Activated CD8-positive, alpha-beta T cell treated with anti-CD3 and anti-CD28 coated beads, Interleukin-2, amount 10 ng/mL, durations not matched to agents 7 days and 5 days (primary cell): Measurements from ENCODE around the gene ANO6. TPM values are rescaled to one million over a fixed set of nuclear protein-coding genes. Genes with fewer than 3 reads are reported as not detected.
"Not testable (repeated sequence)": the region's sequence is repeated elsewhere in the genome, so short reads cannot be mapped to it uniquely, and the experiment has no call there.

Experiments
- ATAC-seq: fragments of 150-1000 bp; cut with Tn5 transposase; one replicate; pipeline ENCODE4 v1.10.0; 2021; ENCODE audit warnings: moderate library complexity
- CTCF ChIA-PET: fragments of 350-600 bp; sonication (Branson Sonifier 250); formaldehyde crosslinking; loops from one replicate; lab custom pipeline; 2021; ENCODE audit warnings: antibody characterized with exemption; lab: Charles Lee
- POLR2A ChIA-PET: fragments of 350-600 bp; sonication (Branson Sonifier 250); formaldehyde crosslinking; loops from one replicate; lab custom pipeline; 2021; ENCODE audit warnings: antibody characterized with exemption; lab: Charles Lee
- DNase-seq: peaks from one replicate; pipeline ENCODE4 v3.0.0-alpha.2; 2020
- H3K27ac Mint-ChIP-seq: one replicate; pipeline ENCODE4 v1.8.0; 2021; ENCODE audit warnings: mild to moderate bottlenecking, mixed read lengths
- H3K27me3 Mint-ChIP-seq: one replicate; pipeline ENCODE4 v1.8.0; 2021; ENCODE audit warnings: low read depth, mixed read lengths
- H3K36me3 Mint-ChIP-seq: one replicate; pipeline ENCODE4 v1.8.0; 2021; ENCODE audit warnings: low read depth, mixed read lengths
- H3K4me1 Mint-ChIP-seq: one replicate; pipeline ENCODE4 v1.8.0; 2021; ENCODE audit warnings: low read depth, mixed read lengths
- H3K4me3 Mint-ChIP-seq: one replicate; pipeline ENCODE4 v1.8.0; 2021; ENCODE audit warnings: mild to moderate bottlenecking, mixed read lengths
- H3K9me3 Mint-ChIP-seq: one replicate; pipeline ENCODE4 v1.8.0; 2022; ENCODE audit warnings: mixed read lengths; ENCODE audit not compliant: insufficient read depth
- total RNA-seq, 2 experiments: library from RNA; stranded (reverse); gene quantifications; one replicate each; pipeline ENCODE4 v1.2.3, GENCODE V29; 2021

Gene ANO6
- total RNA-seq, 2 experiments from 2014 or later: 23.3 to 24.5 TPM

DNA sequence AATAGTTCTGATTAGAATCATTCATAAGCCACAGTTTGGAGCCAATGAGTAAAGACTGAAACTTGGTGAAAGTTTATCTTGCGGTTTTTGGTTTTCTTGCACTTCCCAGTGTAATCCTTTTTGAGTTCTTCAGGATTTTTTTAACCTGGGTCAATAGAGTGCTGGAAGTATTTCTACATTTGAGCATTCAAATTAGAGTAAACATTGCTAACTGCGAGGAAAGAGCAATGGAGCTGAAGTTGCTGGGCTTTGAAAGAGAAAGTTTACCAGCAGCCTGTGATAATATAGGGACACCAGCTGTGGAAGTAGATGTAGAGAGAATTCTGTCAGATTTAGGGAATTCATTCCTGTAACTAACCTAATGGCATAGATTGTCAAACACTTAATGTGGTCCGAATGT, 30.3 kb downstream of the ANO6 start:
- Mint-ChIP-seq H3K36me3 (peaks cover 12% of the 10 kb centered on the region), H3K4me3 (no peak overlapping the region), H3K9me3 (no peaks in the 10 kb centered on the region), H3K27me3 (no peaks in the 10 kb centered on the region), H3K4me1 (peaks cover 13% of the 10 kb centered on the region), H3K27ac (no peak overlapping the region)
- POLR2A ChIA-PET: no interaction called here
- ATAC-seq (no peak), DNase-seq (no peak)
- CTCF ChIA-PET: no interaction called here

DNA sequence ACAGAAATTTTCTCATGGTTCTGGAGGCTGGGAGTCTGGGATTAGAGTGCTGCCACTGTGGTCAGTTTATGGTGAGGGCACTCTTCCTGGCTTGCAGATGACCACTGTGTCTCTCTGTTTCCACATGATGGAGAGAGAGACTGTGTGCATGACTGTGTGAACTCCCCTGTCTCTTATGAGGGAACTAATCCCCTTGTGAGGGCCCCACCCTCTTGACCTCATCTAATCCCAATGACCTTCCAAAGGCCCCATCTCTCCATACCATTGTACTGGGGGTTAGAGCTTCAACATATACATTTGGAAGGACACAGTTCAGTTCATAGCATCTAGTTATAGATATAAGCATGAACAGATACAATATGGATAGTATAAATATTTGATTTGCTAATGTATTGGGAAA, 31.7 kb downstream of the ANO6 start:
- Mint-ChIP-seq H3K4me1 (peaks cover 13% of the 10 kb centered on the region), H3K27me3 (no peaks in the 10 kb centered on the region), H3K27ac (no peak overlapping the region), H3K36me3 (peaks cover 11% of the 10 kb centered on the region), H3K4me3 (no peak overlapping the region), H3K9me3 (no peaks in the 10 kb centered on the region)
- CTCF ChIA-PET: no interaction called here
- POLR2A ChIA-PET: no interaction called here
- ATAC-seq: no peak
- no peak for DNase-seq

GRCh38 chr12:45248095-45248494, 32.2 kb downstream of the ANO6 start:
- H3K9me3 Mint-ChIP-seq: no peaks in the 10 kb centered on the region
- H3K4me1 Mint-ChIP-seq: peaks cover 13% of the 10 kb centered on the region
- DNase-seq (no peak), ATAC-seq (no peak)
- H3K27me3 Mint-ChIP-seq: no peaks in the 10 kb centered on the region
- ChIA-PET POLR2A (no interaction called here), CTCF (interaction anchor here (0.7 kb wide), 1 partner anchor 106 kb away, joined by 3 read pairs; no protein-coding TSS in a partner anchor)
- peaks cover 11% of the 10 kb centered on the region for H3K36me3 Mint-ChIP-seq
- no peak overlapping the region for H3K27ac Mint-ChIP-seq
- H3K4me3 Mint-ChIP-seq: no peak overlapping the region

- ChIA-PET POLR2A (no interaction called here), CTCF (interaction anchor here (1.3 kb wide), 1 partner anchor 50 kb away, joined by 3 read pairs; no protein-coding TSS in a partner anchor)
- no peak overlapping the region for H3K4me3 Mint-ChIP-seq
- ATAC-seq: no peak
- DNase-seq: no peak
- H3K9me3 Mint-ChIP-seq: no peaks in the 10 kb centered on the region
- peaks cover 2% of the 10 kb centered on the region for H3K36me3 Mint-ChIP-seq
- H3K27me3 Mint-ChIP-seq: no peaks in the 10 kb centered on the region
- H3K27ac Mint-ChIP-seq: no peak overlapping the region
- H3K4me1 Mint-ChIP-seq: peaks cover 10% of the 10 kb centered on the region
Measured at GRCh38 chr12:45254254-45254653, 38.4 kb downstream of the ANO6 start.

DNA sequence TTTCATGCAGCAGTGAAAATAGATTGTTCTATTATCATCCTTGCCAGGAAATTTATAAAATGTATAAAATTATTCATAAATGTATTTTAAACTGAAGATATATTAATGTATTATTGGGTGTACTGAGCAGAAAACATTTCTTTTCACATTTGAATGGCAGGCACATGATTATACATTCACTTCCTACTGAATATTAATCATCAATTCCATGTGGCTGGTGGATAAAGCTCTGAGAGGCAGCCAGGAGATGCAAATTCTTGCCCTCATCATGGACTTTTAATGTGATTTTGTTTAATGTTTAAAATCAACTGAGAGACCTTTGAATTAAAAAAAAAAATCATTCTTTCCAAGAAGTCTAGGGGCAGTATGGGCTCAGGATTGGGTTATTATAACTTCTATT, 40.8 kb downstream of the ANO6 start:
- ATAC-seq (no peak), DNase-seq (no peak)
- H3K9me3 Mint-ChIP-seq: no peaks in the 10 kb centered on the region
- no peak overlapping the region for H3K4me3 Mint-ChIP-seq
- no peak overlapping the region for H3K27ac Mint-ChIP-seq
- ChIA-PET POLR2A (no interaction called here), CTCF (interaction anchor here (1.0 to 1.8 kb wide), 2 partner anchors 14 to 287 kb away, joined by 4 read pairs; no protein-coding TSS in a partner anchor)
- H3K27me3 Mint-ChIP-seq: no peaks in the 10 kb centered on the region
- peaks cover 17% of the 10 kb centered on the region for H3K4me1 Mint-ChIP-seq
- peaks cover 6% of the 10 kb centered on the region for H3K36me3 Mint-ChIP-seq

GRCh38 chr12:45257185-45257930, 41.5 kb downstream of the ANO6 start:
- no peak for ATAC-seq
- Mint-ChIP-seq H3K4me3 (no peak overlapping the region), H3K9me3 (no peaks in the 10 kb centered on the region), H3K27me3 (no peaks in the 10 kb centered on the region), H3K4me1 (peaks cover 17% of the 10 kb centered on the region), H3K36me3 (peaks cover 6% of the 10 kb centered on the region), H3K27ac (no peak overlapping the region)
- DNase-seq: no peak
- ChIA-PET CTCF (interaction anchor here (1.0 to 1.8 kb wide), 2 partner anchors 14 to 286 kb away, joined by 4 read pairs; no protein-coding TSS in a partner anchor), POLR2A (no interaction called here)

- H3K36me3 Mint-ChIP-seq: peaks cover 4% of the 10 kb centered on the region
- no peaks in the 10 kb centered on the region for H3K9me3 Mint-ChIP-seq
- H3K27ac Mint-ChIP-seq: no peak overlapping the region
- H3K4me3 Mint-ChIP-seq: no peak overlapping the region
- DNase-seq (no peak), ATAC-seq (no peak)
- CTCF ChIA-PET: no interaction called here
- POLR2A ChIA-PET: no interaction called here
- no peaks in the 10 kb centered on the region for H3K27me3 Mint-ChIP-seq
- H3K4me1 Mint-ChIP-seq: peaks cover 17% of the 10 kb centered on the region
Measured at GRCh38 chr12:45259675-45260074, 43.8 kb downstream of the ANO6 start.

DNA sequence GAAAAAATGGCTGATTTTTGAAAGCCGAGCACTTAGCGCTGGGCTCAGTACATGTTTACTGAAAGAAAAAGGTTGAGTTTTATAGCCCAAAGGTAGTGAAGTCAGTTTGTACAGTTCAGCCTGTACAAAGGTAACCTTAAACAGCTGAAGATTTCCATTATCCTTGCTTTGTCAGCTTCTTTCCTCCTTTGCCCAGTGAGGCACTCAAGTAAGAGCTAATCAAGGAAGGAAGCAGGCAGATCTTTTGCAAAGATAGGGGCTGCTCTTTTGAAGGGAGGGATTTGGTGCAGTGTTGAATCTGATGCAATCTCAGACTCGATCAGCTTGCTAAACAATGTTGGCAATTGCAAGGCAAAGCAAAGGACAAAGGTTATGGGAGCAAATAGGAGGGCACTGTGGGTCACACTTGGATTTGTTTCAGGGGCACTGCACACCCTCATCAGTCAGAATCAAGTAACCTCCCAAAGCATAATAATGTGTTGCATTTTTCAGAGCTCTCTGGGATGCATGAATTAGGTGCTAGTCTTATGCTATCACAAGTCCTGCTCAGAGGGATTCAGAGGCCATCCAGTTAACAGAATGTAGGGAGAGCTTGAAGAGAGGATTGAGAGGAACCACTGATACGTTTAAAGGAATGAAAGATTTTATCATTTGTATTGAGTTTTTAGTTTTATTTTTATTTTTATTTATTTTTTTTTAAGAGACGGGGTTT, 44.4 kb downstream of the ANO6 start:
- ATAC-seq (no peak), DNase-seq (no peak)
- no peaks in the 10 kb centered on the region for H3K27me3 Mint-ChIP-seq
- ChIA-PET POLR2A (no interaction called here), CTCF (no interaction called here)
- H3K9me3 Mint-ChIP-seq: no peaks in the 10 kb centered on the region
- peaks cover 17% of the 10 kb centered on the region for H3K4me1 Mint-ChIP-seq
- no peak overlapping the region for H3K27ac Mint-ChIP-seq
- H3K36me3 Mint-ChIP-seq: peaks cover 4% of the 10 kb centered on the region
- H3K4me3 Mint-ChIP-seq: no peak overlapping the region

- Mint-ChIP-seq H3K36me3 (peaks cover 4% of the 10 kb centered on the region), H3K27me3 (no peaks in the 10 kb centered on the region), H3K9me3 (no peaks in the 10 kb centered on the region), H3K27ac (no peak overlapping the region), H3K4me1 (peaks cover 17% of the 10 kb centered on the region), H3K4me3 (no peak overlapping the region)
- ATAC-seq (no peak), DNase-seq (no peak)
- ChIA-PET CTCF (no interaction called here), POLR2A (no interaction called here)
Measured at GRCh38 chr12:45260854-45261253, 45.0 kb downstream of the ANO6 start.

GRCh38 chr12:45262185-45262584, 46.3 kb downstream of the ANO6 start:
- H3K27ac Mint-ChIP-seq, H3K4me3 Mint-ChIP-seq, CTCF ChIA-PET, H3K9me3 Mint-ChIP-seq, H3K36me3 Mint-ChIP-seq, DNase-seq, ATAC-seq, H3K27me3 Mint-ChIP-seq, POLR2A ChIA-PET: not testable (repeated sequence)
- peaks cover 13% of the 10 kb centered on the region for H3K4me1 Mint-ChIP-seq

DNA sequence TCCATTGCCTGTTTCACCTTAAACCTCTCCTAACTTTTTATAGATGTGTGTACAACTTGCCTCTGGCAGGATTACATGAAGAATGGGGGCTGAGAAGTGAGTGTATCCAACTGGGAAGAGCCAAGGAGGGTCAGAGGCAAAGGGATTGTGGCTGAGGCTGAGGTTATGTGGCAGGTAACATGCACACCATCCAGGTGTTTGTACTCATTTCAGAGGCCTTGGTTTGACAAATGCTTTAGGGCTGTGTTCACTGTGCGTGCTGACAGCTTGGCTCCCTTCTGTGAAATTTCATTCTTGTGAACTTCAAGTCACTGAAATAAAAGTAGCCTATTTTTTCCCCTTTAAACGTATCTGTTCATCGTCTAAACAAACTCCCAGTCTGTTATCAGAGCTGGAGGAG, 47.7 kb downstream of the ANO6 start:
- ChIA-PET CTCF (no interaction called here), POLR2A (no interaction called here)
- peaks cover 11% of the 10 kb centered on the region for H3K4me1 Mint-ChIP-seq
- no peaks in the 10 kb centered on the region for H3K27me3 Mint-ChIP-seq
- no peak for ATAC-seq
- no peak for DNase-seq
- H3K27ac Mint-ChIP-seq: no peak overlapping the region
- peaks cover 4% of the 10 kb centered on the region for H3K36me3 Mint-ChIP-seq
- no peak overlapping the region for H3K4me3 Mint-ChIP-seq
- H3K9me3 Mint-ChIP-seq: no peaks in the 10 kb centered on the region
